GM10266 (cell line): Measurements from ENCODE around the gene REL.

Experiments used
- DNase-seq: peaks from one replicate; pipeline ENCODE4 v3.0.0; 2012; ENCODE audit errors: extremely low spot score
- CTCF ChIP-seq: IDR thresholded peaks from 2 replicates; pipeline ENCODE4 v1.5.1; 2012; ENCODE audit warnings: mild to moderate bottlenecking, low read depth; ENCODE audit not compliant: control insufficient read depth, insufficient read depth; ENCODE audit errors: missing control alignments

The REL gene

DNA sequence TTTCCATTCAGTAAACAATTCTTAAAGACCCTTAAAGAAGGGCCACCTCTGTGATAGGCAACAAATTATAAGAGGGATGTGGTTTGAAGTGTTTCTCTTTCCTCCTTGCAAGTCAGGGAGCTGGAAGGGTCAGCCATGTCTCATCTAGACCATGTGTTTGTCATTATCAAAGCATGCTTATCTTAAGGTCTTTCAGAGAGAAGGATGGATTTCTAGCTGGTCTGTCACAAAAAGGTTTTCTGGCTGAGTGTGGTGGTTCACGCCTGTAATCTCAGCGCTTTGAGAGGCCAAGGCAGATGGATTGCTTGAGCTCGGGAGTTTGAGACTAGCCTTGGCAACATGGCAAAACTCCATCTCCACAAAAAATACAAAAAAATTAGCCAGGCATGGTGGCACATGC lies 77.0 kb downstream of the REL start:
- TF ChIP-seq CTCF, result no peak
- DNase-seq, result no peak

DNA sequence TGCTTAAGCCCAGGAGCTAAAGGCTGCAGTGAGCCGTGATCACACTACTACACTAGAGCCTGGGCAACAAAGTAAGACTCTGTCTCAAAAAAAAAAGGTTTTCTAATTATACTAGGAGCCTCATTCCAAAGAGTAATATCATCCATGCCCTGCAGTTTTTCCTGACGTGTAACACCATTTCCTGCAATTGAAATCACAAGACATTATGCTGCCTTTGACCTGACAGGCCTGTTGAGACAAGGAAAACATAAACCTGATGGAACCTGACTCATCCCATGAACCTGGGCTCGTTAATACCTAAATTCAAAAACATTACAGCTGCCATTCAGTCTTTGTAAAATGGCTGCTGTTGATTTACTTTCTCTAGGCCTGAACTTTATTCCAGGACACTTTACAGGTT lies 77.4 kb downstream of the REL start:
- no peak for DNase-seq
- no peak for TF ChIP-seq CTCF

GRCh38 chr2:60959501-60959900 lies 78.1 kb downstream of the REL start:
- DNase-seq, result no peak
- TF ChIP-seq CTCF, result no peak

DNA sequence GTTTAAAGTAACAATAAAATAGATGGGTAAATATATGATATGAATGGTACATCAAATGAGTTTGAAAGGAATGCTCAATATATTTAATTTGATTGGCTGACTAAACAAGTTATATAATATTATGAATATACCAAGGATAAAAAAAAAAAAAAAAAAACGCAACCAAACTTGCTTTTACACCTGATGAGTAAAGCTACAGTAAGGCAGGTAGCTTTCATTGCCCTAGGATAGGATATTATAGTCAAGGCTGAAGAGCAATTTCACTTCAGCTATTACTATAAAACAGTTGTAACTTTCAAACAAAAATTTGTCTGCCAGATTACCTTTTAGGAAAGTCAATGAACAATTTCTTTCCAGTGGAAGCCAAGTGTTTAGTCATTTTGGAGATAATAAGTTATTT lies 79.3 kb downstream of the REL start:
- no peak for TF ChIP-seq CTCF
- no peak for DNase-seq

DNA sequence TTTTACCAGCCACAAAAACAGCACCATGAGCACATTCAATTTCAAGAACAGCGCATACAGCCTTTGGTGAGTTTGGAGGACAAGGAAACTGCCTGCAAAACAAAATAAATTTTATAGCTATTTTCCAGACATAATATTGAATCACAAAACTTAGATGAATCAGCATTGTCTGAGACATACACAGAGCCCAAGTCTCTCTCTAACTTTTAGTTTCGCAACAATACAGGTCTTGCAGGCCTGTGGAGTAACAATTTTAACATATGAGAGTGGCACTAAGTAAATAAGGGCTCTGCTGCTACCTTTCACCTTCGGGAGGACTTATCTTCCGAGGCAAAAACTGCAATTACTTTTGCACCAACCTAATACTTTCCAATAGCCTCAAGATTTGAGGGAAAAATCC lies 80.1 kb downstream of the REL start:
- no peak for DNase-seq
- no peak for TF ChIP-seq CTCF

DNA sequence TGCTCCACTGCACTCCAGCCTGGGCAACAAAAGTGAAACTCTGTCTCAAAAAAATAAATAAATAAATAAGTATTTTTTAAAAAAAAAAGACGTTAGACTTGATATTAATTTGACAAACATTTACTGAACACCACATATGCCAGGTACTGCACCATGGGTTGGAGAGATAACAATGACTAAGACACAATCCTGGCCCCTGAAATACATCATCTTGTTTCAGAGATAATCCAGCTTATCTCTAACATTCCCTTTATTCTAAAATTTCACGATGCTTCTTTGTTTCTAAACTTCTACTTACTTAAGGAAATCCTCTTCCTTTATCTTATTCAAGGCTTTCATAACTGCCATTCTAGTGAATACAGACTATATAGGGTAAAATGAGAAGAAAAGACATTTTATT lies 81.2 kb downstream of the REL start:
- TF ChIP-seq CTCF, result no peak
- DNase-seq, result no peak

DNA sequence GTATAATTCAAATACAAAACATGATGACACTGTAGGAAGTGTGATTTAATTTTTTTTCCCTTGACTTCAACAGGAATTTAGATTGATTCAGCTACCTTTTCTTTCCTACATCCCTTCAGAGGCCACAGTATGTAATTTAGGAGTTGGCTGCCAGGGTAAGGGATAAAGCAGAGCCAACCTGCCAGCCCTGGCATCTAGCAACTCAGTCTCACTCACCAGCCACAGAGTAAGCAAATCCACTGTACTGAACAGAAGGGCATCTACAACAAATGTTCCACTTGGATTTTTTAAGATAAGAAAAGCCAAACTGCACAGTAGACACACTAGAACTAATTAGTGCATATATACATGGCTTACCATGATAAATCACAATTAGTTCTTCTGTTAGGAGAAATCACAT lies 81.8 kb downstream of the REL start:
- TF ChIP-seq CTCF, result no peak
- DNase-seq, result no peak
